GM21515 (cell line): ENCODE results near the gene CARMIL1.

Experiments used
- ATAC-seq: cut with Tn5 transposase; IDR thresholded peaks from one replicate; pipeline ENCODE4 v1.9.1; 2021; ENCODE audit not compliant: unreplicated experiment

Gene CARMIL1

GRCh38 chr6:25404091-25404490 lies 124.9 kb downstream of the CARMIL1 start:
- ATAC-seq: no peak

GRCh38 chr6:25404693-25405169 lies 125.6 kb downstream of the CARMIL1 start:
- ATAC-seq: peak; percentile 94

GRCh38 chr6:25405442-25405841 lies 126.3 kb downstream of the CARMIL1 start:
- peak; percentile 24 for ATAC-seq

GRCh38 chr6:25407431-25407830 lies 128.3 kb downstream of the CARMIL1 start:
- ATAC-seq: no peak

GRCh38 chr6:25410102-25410501 lies 130.9 kb downstream of the CARMIL1 start:
- no peak for ATAC-seq

- ATAC-seq: peak; percentile 67
These were observed 132.3 kb downstream of the CARMIL1 start for GRCh38 chr6:25411316-25411950.

- ATAC-seq: no peak
These were observed 134.2 kb downstream of the CARMIL1 start for GRCh38 chr6:25413207-25413905.

- no peak for ATAC-seq
These were observed 135.0 kb downstream of the CARMIL1 start for GRCh38 chr6:25414168-25414567.

GRCh38 chr6:25414755-25415154 lies 135.6 kb downstream of the CARMIL1 start:
- ATAC-seq: no peak

- ATAC-seq: no peak
These were observed 136.1 kb downstream of the CARMIL1 start for GRCh38 chr6:25415274-25415673.

- ATAC-seq: no peak
These were observed 136.5 kb downstream of the CARMIL1 start for GRCh38 chr6:25415701-25416100.

- no peak for ATAC-seq
These were observed 138.0 kb downstream of the CARMIL1 start for GRCh38 chr6:25417046-25417605.

- ATAC-seq: no peak
These were observed 139.4 kb downstream of the CARMIL1 start for GRCh38 chr6:25418454-25419052.

- ATAC-seq: no peak
These were observed 140.7 kb downstream of the CARMIL1 start for GRCh38 chr6:25419879-25420278.

- ATAC-seq: no peak
These were observed 144.2 kb downstream of the CARMIL1 start for GRCh38 chr6:25423358-25423757.

GRCh38 chr6:25424303-25424702 lies 145.1 kb downstream of the CARMIL1 start:
- ATAC-seq: no peak

- no peak for ATAC-seq
These were observed 148.4 kb downstream of the CARMIL1 start for GRCh38 chr6:25427549-25427948.

- no peak for ATAC-seq
These were observed 149.7 kb downstream of the CARMIL1 start for GRCh38 chr6:25428758-25429317.

GRCh38 chr6:25431306-25431974 lies 152.3 kb downstream of the CARMIL1 start:
- no peak for ATAC-seq

- no peak for ATAC-seq
These were observed 152.8 kb downstream of the CARMIL1 start for GRCh38 chr6:25431975-25432307.

GRCh38 chr6:25434921-25435320 lies 155.7 kb downstream of the CARMIL1 start:
- ATAC-seq: no peak
